A673 (cell line): ENCODE measurements around the gene ENKD1. TPM values are rescaled to one million over a fixed set of nuclear protein-coding genes. Genes with fewer than 3 reads are reported as not detected.
"Not testable (repeated sequence)": the region's sequence is repeated elsewhere in the genome, so short reads cannot be mapped to it uniquely, and the experiment has no call there.

Experiments used
- BruUV-seq: library from RNA; stranded (reverse); fragments of 400-500 nt; replicated peaks from 2 replicates; lab custom pipeline; 2021; lab: Mats Ljungman, UMichigan
- CTCF ChIA-PET: fragments of 300-600 bp; sonication (Branson Sonifier 250); formaldehyde crosslinking; loops from one replicate; lab custom pipeline; 2022; ENCODE audit warnings: antibody characterized with exemption; lab: Charles Lee
- POLR2A ChIA-PET: fragments of 300-600 bp; sonication (Branson Sonifier 250); formaldehyde crosslinking; loops from one replicate; lab custom pipeline; 2022; ENCODE audit warnings: antibody characterized with exemption; ENCODE audit not compliant: low non-redundant PET; lab: Charles Lee
- DNase-seq: peaks from one replicate; pipeline ENCODE4 v3.0.0-alpha.2; 2015; ENCODE audit warnings: low spot score
- H3K27ac ChIP-seq: fragments of 200-600 bp; sonication (generic); 2 replicates; pipeline ENCODE4 v1.5.1; 2016; ENCODE audit warnings: mixed run types, low read depth, mild to moderate bottlenecking, mixed read lengths, antibody characterized with exemption, low read length; ENCODE audit not compliant: poor library complexity, severe bottlenecking
- H3K27me3 ChIP-seq: fragments of 200-600 bp; sonication (generic); replicated peaks from 2 replicates; pipeline ENCODE4 v1.6.1; 2017; ENCODE audit warnings: mixed run types, low read depth, mild to moderate bottlenecking, mixed read lengths, antibody characterized with exemption, low read length; ENCODE audit not compliant: insufficient read depth, poor library complexity
- H3K36me3 ChIP-seq: fragments of 200-600 bp; sonication (generic); 2 replicates; pipeline ENCODE4 v1.6.1; 2016; ENCODE audit warnings: mixed run types, mild to moderate bottlenecking, mixed read lengths, antibody characterized with exemption, low read length; ENCODE audit not compliant: insufficient read depth, poor library complexity, severe bottlenecking
- H3K4me1 ChIP-seq: fragments of 200-600 bp; sonication (generic); 2 replicates; pipeline ENCODE4 v1.6.1; 2017; ENCODE audit warnings: mixed run types, mild to moderate bottlenecking, mixed read lengths, antibody characterized with exemption, low read length; ENCODE audit not compliant: insufficient read depth, poor library complexity, severe bottlenecking
- H3K4me3 ChIP-seq: fragments of 200-600 bp; sonication (generic); 2 replicates; pipeline ENCODE4 v1.5.1; 2016; ENCODE audit warnings: low read depth, mixed run types, mild to moderate bottlenecking, mixed read lengths, low read length; ENCODE audit not compliant: poor library complexity, severe bottlenecking
- H3K9me3 ChIP-seq: fragments of 200-600 bp; sonication (generic); 2 replicates; pipeline ENCODE4 v1.6.1; 2016; ENCODE audit warnings: mixed run types, low read depth, mild to moderate bottlenecking, mixed read lengths, antibody characterized with exemption, low read length; ENCODE audit not compliant: poor library complexity, severe bottlenecking
- CTCF ChIP-seq: fragments of 300-800, 200-600 bp; sonication (generic); conservative IDR thresholded peaks from 2 replicates; pipeline ENCODE4 v1.5.1; 2017; ENCODE audit warnings: low read depth, mild to moderate bottlenecking, antibody characterized with exemption, low read length, moderate library complexity, mixed read lengths
- EZH2 ChIP-seq: fragments of 200-600 bp; sonication (generic); IDR thresholded peaks from 2 replicates; pipeline ENCODE4 v1.6.1; 2017; ENCODE audit warnings: borderline replicate concordance, low read depth, mild to moderate bottlenecking, mixed read lengths, antibody characterized with exemption, low read length; ENCODE audit not compliant: poor library complexity, severe bottlenecking
- intact Hi-C: fragments of 100-400 bp; cut with micrococcal nuclease; formaldehyde crosslinking; loops from one replicate; pipeline ENCODE4 v1.10.0; 2022; ENCODE audit not compliant: unreplicated experiment
- total RNA-seq: library from RNA; stranded (reverse); gene quantifications from 2 replicates; pipeline ENCODE4 v1.2.3, GENCODE V29; 2021

The ENKD1 gene
- total RNA-seq, 1 experiment from 2014 or later, result 8.5 TPM

DNA sequence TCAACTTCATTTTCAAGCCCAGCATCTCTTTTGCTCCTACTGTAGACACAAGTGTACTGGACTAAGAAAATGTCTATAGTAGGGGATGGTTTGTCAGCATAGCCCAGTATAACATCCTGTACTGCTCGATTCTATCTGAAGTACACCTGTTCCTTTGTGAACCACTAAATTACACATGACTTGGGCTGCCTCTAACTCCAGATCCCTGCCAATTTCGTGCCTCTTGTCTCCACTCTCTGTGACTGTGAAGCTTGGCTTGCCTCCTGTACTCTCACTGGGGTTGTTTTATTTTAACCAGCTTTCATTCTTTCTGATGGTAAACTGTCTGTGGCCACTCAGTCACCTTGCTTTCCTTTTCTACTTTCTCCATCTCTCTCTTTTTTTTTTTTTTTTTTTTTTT, 28.1 kb upstream of the ENKD1 start:
- no peaks in the 10 kb centered on the region for H3K9me3 ChIP-seq
- intact Hi-C loops, result no loop called here
- POLR2A ChIA-PET, result no interaction called here
- H3K4me3 ChIP-seq, result no peak overlapping the region
- no TSS peak for BruUV-seq
- CTCF ChIA-PET, result no interaction called here
- no peak overlapping the region for H3K27ac ChIP-seq
- TF ChIP-seq CTCF (no peak), EZH2 (no peak)
- DNase-seq, result no peak
- H3K36me3 ChIP-seq, result no peaks in the 10 kb centered on the region
- H3K4me1 ChIP-seq, result peaks cover 5% of the 10 kb centered on the region
- no peaks in the 10 kb centered on the region for H3K27me3 ChIP-seq

- H3K27me3 ChIP-seq, POLR2A ChIA-PET, H3K27ac ChIP-seq, intact Hi-C loops, H3K9me3 ChIP-seq, H3K4me3 ChIP-seq, H3K4me1 ChIP-seq, CTCF ChIA-PET, DNase-seq, H3K36me3 ChIP-seq, BruUV-seq: not testable (repeated sequence)
Observed at GRCh38 chr16:67693517-67694285, 27.2 kb upstream of the ENKD1 start.

DNA sequence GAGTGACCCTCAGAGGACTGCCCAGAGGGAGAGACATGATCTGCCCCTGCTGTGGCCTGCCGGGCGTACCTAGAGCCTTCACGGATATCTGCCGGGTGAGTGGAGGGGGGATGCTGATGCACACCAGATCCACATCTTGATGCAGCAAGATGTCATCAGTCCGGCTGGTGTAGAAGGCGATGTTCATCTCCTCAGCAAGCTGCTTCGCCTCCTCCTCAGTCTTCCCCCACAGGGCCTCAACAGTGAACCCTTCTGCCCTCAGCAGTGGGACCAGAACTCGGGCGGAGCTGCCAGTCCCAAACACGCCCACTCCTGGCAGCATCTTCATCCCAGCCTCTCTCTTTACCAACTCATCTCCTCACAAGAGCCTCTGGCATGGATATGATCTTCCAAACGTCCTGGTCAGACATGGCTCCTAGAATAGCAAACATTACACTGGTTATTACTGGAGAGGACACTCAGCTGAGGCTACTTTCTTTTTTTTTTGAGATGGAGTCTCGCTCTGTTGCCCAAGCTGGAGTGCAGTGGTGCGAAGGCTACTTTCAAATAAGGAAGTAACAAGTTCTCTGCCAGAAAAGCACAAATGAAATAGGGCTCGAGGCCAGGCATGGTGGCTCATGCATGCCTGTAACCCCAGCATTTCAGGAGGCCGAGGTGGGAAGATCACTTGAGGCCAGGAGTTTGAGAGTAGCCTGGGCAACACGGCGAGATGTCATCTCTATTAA, 19.0 kb upstream of the ENKD1 start:
- TF ChIP-seq CTCF (no peak), EZH2 (no peak)
- Histone ChIP-seq H3K4me1 (no peaks in the 10 kb centered on the region), H3K4me3 (no peak overlapping the region), H3K27ac (no peak overlapping the region), H3K9me3 (no peaks in the 10 kb centered on the region), H3K36me3 (peaks cover 16% of the 10 kb centered on the region), H3K27me3 (no peaks in the 10 kb centered on the region)
- CTCF ChIA-PET, result no interaction called here
- BruUV-seq, result no TSS peak
- POLR2A ChIA-PET, result no interaction called here
- intact Hi-C loops, result no loop called here
- DNase-seq, result no peak
